Adrenal gland (tissue), 12 donors: ENCODE measurements around the gene PTPN1. TPM values are rescaled to one million over a fixed set of nuclear protein-coding genes. Genes with fewer than 3 reads are reported as not detected.
"Not testable (repeated sequence)": the region's sequence is repeated elsewhere in the genome, so short reads cannot be mapped to it uniquely, and the experiment has no call there.

Experiments
- DNase-seq, 7 donors: peaks; one replicate each; pipeline ENCODE4 v3.0.0-alpha.2; 2019 to 2020
- H3K27ac ChIP-seq, 5 donors: fragments of 200-600 bp; sonication (generic) in 4 of 5; 1 replicate in 3 of 5; 2 replicates in 2 of 5; pipeline versions ENCODE4 v1.5.1 to v1.8.0; 2016 to 2020; ENCODE audit warnings: mild to moderate bottlenecking in 1 of 5
- H3K27me3 ChIP-seq: fragments of 200-600 bp; 2 replicates; pipeline ENCODE4 v1.8.0; 2021
- H3K36me3 ChIP-seq, 2 donors: fragments of 200-600 bp; replicated peaks in 1 of 2; 1 replicate in 1 of 2; 2 replicates in 1 of 2; pipeline versions ENCODE4 v1.5.1 to v1.8.0; 2018 to 2022
- H3K4me1 ChIP-seq, 2 donors: fragments of 200-600 bp; replicated peaks in 1 of 2; 1 replicate in 1 of 2; 2 replicates in 1 of 2; pipeline versions ENCODE4 v1.5.1 to v1.8.0; 2018 to 2021
- H3K4me3 ChIP-seq, 4 donors: fragments of 200-600 bp; sonication (generic) in 3 of 4; one replicate each; pipeline ENCODE4 v1.5.1; 2016 to 2018
- H3K9me3 ChIP-seq, 3 donors: fragments of 200-600 bp; sonication (generic) in 1 of 3; replicated peaks in 1 of 3; 1 replicate in 2 of 3; 2 replicates in 1 of 3; pipeline versions ENCODE4 v1.5.1 to v1.8.0; 2016 to 2021
- POLR2A ChIP-seq, 2 donors: fragments of 450-650 bp; IDR thresholded peaks; one replicate each; pipeline ENCODE4 v1.6.1; 2017; ENCODE audit warnings: antibody characterized with exemption in 2 of 2, mild to moderate bottlenecking in 2 of 2, moderate library complexity in 1 of 2
- WGBS, 4 donors: extraction: QIAGEN DNeasy Blood & Tissue Kit in 2 of 4; methylation state at CpG; one replicate each; pipeline versions ENCODE4 v1.1.5 to v1.1.7; 2013 to 2017; 5-methylcytosine and 5-hydroxymethylcytosine counted together
- intact Hi-C, 2 donors: fragments of 100-400 bp; cut with DNase I; formaldehyde crosslinking; loops; one replicate each; pipeline versions ENCODE4 v1.14.1 to v1.15.0; 2022 to 2023
- polyA plus RNA-seq, 3 donors: library from polyadenylated mRNA; stranded (reverse); fragments of 200-250 nt in 2 of 3; fragments of 350-450 nt in 1 of 3; fragmentation: Illumina TruSeq in 1 of 3; extraction: RNeasy Lipid Tissue Mini Kit (QIAGEN cat#74804) in 1 of 3; gene quantifications; one replicate each; pipeline ENCODE4 v1.2.3, GENCODE V29; 2013 to 2014
- total RNA-seq, 9 donors: library from RNA; depleted of rRNA in 4 of 9; stranded (reverse); fragments of >200 nt in 4 of 9; fragments of 120-200 nt in 1 of 9; fragmentation: NEBNext Ultra II Directional in 1 of 9; extraction: Animal tissue kit (Norgen Biotek cat#: 25700) in 1 of 9; gene quantifications; one replicate each; pipeline versions ENCODE4 v1.1.0 to v1.2.4, GENCODE V29; 2013 to 2023
- TF ChIP-seq, protein P1 (sequence below), 6 experiments: fragments of 450-650 bp in 4 of 6; fragments of 200-600 bp in 2 of 6; sonication (generic) in 1 of 6; IDR thresholded peaks; 1 replicate in 5 of 6; 2 replicates in 1 of 6; pipeline versions ENCODE4 v1.5.1 to v1.8.0; 2016 to 2021; ENCODE audit warnings: antibody characterized with exemption in 6 of 6, mild to moderate bottlenecking in 2 of 6, moderate library complexity in 1 of 6
- donor health status: healthy with polysubstance abuse.
- donor health status: Bipolar disorder and iron deficiency.
- donor health status: DM: yes; HTN: yes; CAD: no.
- donor health status: DM: no; HTN: no; CAD: no.
- donor health status: DM: no; HTN: no; CAD: no.
- donor health status: DM: yes; HTN: yes; CAD: no.

The PTPN1 gene
- total and polyA plus RNA-seq, 12 donors: 17.0 to 49.2 (median 35.8) TPM

GRCh38 chr20:50504231-50504823, 5.9 kb upstream of the PTPN1 start:
- H3K4me1 ChIP-seq: peaks cover 8 to 18% of the 10 kb centered on the region in 2 donors
- H3K27ac ChIP-seq: peak overlapping the region in 4 of 5 donors; percentile 15 to 87 (median 54)
- DNase-seq: peak in 2 of 7 donors; percentile 22 to 25
- no peaks in the 10 kb centered on the region for H3K9me3 ChIP-seq
- H3K36me3 ChIP-seq: no peaks in the 10 kb centered on the region
- H3K27me3 ChIP-seq: no peaks in the 10 kb centered on the region
- H3K4me3 ChIP-seq: no peak overlapping the region
- no peak for TF ChIP-seq POLR2A (IDR thresholded peaks at IDR 0.05)
- TF ChIP-seq, protein P1, sequence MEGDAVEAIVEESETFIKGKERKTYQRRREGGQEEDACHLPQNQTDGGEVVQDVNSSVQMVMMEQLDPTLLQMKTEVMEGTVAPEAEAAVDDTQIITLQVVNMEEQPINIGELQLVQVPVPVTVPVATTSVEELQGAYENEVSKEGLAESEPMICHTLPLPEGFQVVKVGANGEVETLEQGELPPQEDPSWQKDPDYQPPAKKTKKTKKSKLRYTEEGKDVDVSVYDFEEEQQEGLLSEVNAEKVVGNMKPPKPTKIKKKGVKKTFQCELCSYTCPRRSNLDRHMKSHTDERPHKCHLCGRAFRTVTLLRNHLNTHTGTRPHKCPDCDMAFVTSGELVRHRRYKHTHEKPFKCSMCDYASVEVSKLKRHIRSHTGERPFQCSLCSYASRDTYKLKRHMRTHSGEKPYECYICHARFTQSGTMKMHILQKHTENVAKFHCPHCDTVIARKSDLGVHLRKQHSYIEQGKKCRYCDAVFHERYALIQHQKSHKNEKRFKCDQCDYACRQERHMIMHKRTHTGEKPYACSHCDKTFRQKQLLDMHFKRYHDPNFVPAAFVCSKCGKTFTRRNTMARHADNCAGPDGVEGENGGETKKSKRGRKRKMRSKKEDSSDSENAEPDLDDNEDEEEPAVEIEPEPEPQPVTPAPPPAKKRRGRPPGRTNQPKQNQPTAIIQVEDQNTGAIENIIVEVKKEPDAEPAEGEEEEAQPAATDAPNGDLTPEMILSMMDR (IDR thresholded peaks at IDR 0.05): peak in 4 of 6 experiments; percentile 2 to 32 (median 21)
- 55 to 64% (median 59%) methylated on average over 4 of the region's 4 CpGs for WGBS, 4 donors
- intact Hi-C loops: loop anchor here in 1 of 2 donors (5.0 kb wide), 1 partner anchor 73 kb away; no protein-coding TSS in a partner anchor

DNA sequence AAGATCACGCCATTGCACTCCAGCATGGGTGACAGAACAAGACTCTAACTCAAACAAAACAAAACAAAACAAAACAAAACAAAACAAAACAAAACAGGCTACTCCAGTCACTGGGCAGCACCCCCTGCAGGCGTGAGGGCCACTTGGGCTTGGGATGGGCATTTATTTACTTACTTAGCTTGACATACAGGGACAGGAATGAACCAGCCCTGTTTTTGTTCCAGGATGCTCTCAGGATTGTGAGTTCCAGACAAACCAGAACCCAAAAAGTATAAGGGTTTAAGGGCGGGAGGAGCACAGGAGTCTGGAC, 4.0 kb upstream of the PTPN1 start:
- TF ChIP-seq, protein P1 (IDR thresholded peaks at IDR 0.05): no peak
- TF ChIP-seq POLR2A (IDR thresholded peaks at IDR 0.05): no peak
- H3K4me1 ChIP-seq: peaks cover 14 to 24% of the 10 kb centered on the region in 2 donors
- H3K27me3 ChIP-seq: no peaks in the 10 kb centered on the region
- no peak overlapping the region for H3K4me3 ChIP-seq
- no peaks in the 10 kb centered on the region for H3K36me3 ChIP-seq
- intact Hi-C loops: no loop called here
- H3K9me3 ChIP-seq: no peaks in the 10 kb centered on the region
- H3K27ac ChIP-seq: no peak overlapping the region
- WGBS, 4 donors: 85 to 93% (median 90%) methylated on average over 3 of the region's 3 CpGs
- no peak for DNase-seq

GRCh38 chr20:50507745-50508144, 2.4 kb upstream of the PTPN1 start:
- H3K36me3 ChIP-seq, H3K27me3 ChIP-seq, intact Hi-C loops, H3K4me3 ChIP-seq, H3K27ac ChIP-seq, H3K9me3 ChIP-seq, DNase-seq: not testable (repeated sequence)
- peaks cover 23 to 36% of the 10 kb centered on the region in 2 donors for H3K4me1 ChIP-seq
- 91 to 93% (median 93%) methylated on average over 5 of the region's 5 CpGs for WGBS, 4 donors

DNA sequence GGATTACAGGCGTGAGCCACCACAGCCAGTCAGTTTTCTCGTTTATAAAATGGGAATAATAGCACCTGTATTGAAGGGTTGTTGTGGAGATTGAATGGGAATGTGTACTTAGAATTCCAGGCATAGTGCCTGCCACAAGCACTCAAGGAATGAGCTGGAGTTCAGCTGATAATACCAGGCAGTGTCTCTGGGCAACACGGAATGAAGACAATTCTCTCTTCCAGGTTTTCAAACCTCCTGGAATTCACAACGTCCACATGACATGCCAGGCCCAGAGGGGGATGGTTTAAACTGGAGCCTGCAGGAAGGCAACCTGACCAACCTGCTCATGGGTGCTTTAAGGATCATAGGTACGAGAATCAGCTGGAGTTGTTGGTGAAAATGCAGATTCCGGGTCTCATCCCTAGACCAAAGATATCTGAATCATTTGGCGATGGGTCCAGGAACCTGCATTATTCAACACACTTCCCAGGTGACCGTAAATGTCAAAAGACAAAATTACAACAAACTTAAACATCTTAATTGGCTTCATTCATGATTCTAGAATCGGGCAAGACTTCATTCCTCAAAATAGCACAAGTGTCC, 1.9 kb upstream of the PTPN1 start:
- 84 to 88% (median 85%) methylated on average over 9 of the region's 9 CpGs for WGBS, 4 donors
- Histone ChIP-seq H3K4me3 (no peak overlapping the region), H3K36me3 (no peaks in the 10 kb centered on the region), H3K4me1 (peaks cover 28 to 41% of the 10 kb centered on the region in 2 donors), H3K27me3 (no peaks in the 10 kb centered on the region), H3K9me3 (no peaks in the 10 kb centered on the region), H3K27ac (no peak overlapping the region)
- intact Hi-C loops: no loop called here
- no peak for DNase-seq
- TF ChIP-seq POLR2A (IDR thresholded peaks at IDR 0.05): no peak
- TF ChIP-seq, protein P1 (IDR thresholded peaks at IDR 0.05): no peak
